ENCODE results near the gene NOL3. TPM values are rescaled to one million over a fixed set of nuclear protein-coding genes. Genes with fewer than 3 reads are reported as not detected.

NOL3 gene
- total RNA-seq, 1 experiment from 2014 or later: 68.0 TPM

DNA sequence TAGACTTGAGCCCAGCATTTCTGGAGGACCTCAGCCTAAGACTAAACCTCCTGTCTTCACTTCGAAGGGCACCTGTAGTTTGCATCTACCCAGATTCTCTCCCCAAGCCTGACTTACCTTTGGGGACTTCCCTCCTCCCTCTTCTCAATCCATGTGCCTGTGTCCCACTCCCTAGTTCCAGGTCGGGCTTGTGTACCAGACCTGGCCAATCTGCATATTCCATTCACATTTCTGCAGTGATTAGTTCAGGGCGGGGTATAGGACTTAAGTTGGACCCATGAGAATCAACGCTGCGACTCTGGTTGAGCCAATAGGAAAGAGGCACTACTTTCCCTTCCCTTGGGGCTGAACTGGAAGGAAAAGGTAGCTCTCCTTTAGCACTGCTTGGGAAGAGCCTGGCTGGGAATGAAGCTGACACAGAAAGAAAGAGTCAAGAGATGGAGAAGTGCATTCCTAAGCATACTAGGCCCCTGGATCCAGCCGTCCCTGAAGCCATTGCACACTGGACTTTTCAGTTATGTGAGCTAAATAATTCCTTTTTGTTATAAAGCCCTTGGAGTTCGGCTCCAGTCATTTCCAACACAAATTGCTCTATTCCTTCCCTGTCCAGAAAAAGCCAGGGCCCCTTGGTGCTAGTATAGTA, 13.1 kb upstream of the NOL3 start:
- no peaks in the 10 kb centered on the region for H3K27me3 ChIP-seq (ENCODE audit: insufficient read depth, low read depth)
- H3K79me2 ChIP-seq (ENCODE audit: low read depth): peaks cover 9% of the 10 kb centered on the region
- H3F3A ChIP-seq (ENCODE audit: insufficient read depth, low read depth): peaks cover 29% of the 10 kb centered on the region; the same call in 1 of the 2 replicates
- POLR2A ChIA-PET (ENCODE audit: unreplicated experiment): interaction anchor here (0.6 kb wide), 1 partner anchor 89 kb away, joined by 5 read pairs; no protein-coding TSS in a partner anchor
- DNase-seq: no peak
- CTCF ChIA-PET: no interaction called here
- H4K20me1 ChIP-seq (ENCODE audit: insufficient read depth): 0 out of 2 replicates have a peak, but pooled peaks cover 3% of the 10 kb centered on the region
- intact Hi-C loops (cut with micrococcal nuclease; ENCODE audit: unreplicated experiment): loop anchor here (5.0 kb wide), 1 partner anchor 45 kb away; no protein-coding TSS in a partner anchor
- H3K4me1 ChIP-seq (replicated peaks; ENCODE audit: insufficient read depth): peaks cover 9% of the 10 kb centered on the region
- no peak overlapping the region for H3K4me3 ChIP-seq
- no peak for TF ChIP-seq CTCF (conservative IDR thresholded peaks at IDR 0.05)
- TF ChIP-seq EZH2 (IDR thresholded peaks at IDR 0.05; ENCODE audit: low read depth): no peak
- no peaks in the 10 kb centered on the region for H3K9me2 ChIP-seq (ENCODE audit: insufficient read depth)
- no peaks in the 10 kb centered on the region for H3K9me3 ChIP-seq (ENCODE audit: insufficient read depth, low read depth)
- H3K36me3 ChIP-seq (ENCODE audit: low read depth): no peaks in the 10 kb centered on the region
- H2AFZ ChIP-seq: no peak overlapping the region
- no peak overlapping the region for H3K27ac ChIP-seq
- no TSS peak for BruUV-seq (replicated peaks)
- H3K4me2 ChIP-seq: no peak overlapping the region

DNA sequence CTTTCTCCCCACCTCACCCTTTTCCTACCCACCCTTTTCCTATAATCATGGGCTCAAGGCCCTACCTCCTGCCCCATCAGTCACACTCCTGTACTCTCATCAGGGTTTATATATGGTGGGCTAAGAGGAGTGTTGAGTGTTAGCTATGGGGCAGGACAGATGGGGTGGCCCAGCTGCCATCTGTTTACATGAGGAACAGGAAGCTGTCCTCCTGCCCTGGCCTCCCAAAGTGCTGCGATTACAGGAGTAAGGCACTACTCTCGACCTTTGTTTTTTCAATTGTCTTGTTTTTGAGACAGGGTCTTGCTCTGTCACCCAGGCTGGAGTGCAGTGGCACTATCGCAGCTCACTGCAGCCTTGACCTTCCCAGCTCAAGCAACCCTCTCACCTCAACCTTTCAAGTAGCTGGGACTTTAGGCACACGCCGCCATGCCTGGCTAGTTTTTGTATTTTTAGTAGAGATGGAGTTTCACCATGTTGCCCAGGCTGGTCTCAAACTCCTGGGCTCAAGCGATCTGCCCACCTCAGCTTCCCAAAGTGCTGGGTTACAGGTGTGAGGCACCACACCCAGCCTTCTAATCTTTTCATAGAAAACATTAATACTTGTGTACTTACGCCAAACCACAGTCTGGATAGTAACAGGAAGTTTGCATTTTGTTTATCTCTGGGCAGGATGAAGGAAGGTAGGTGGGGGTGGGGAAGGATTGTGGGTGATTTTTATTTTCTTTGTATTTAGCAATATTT, 12.3 kb upstream of the NOL3 start:
- H4K20me1 ChIP-seq (ENCODE audit: insufficient read depth): 0 out of 2 replicates have a peak, but pooled peaks cover 3% of the 10 kb centered on the region
- H3K4me1 ChIP-seq (replicated peaks; ENCODE audit: insufficient read depth): peaks cover 9% of the 10 kb centered on the region
- no peaks in the 10 kb centered on the region for H3K36me3 ChIP-seq (ENCODE audit: low read depth)
- POLR2A ChIA-PET (ENCODE audit: unreplicated experiment): interaction anchor here (0.5 to 0.6 kb wide), 4 partner anchors 12 to 88 kb away, joined by 3 to 11 read pairs (median 4); partner anchors contain the start of gene NOL3
- H3K27ac ChIP-seq: 0 out of 2 replicates have a peak overlapping the region, but pooled peaks have one; percentile 60
- no peaks in the 10 kb centered on the region for H3K9me2 ChIP-seq (ENCODE audit: insufficient read depth)
- H3K4me3 ChIP-seq: peak overlapping the region; percentile 66; the same call in 1 of the 2 replicates
- H3K27me3 ChIP-seq (ENCODE audit: insufficient read depth, low read depth): no peaks in the 10 kb centered on the region
- H3F3A ChIP-seq (ENCODE audit: insufficient read depth, low read depth): peaks cover 26% of the 10 kb centered on the region; the same call in 1 of the 2 replicates
- no peak for TF ChIP-seq EZH2 (IDR thresholded peaks at IDR 0.05; ENCODE audit: low read depth)
- CTCF ChIA-PET: no interaction called here
- intact Hi-C loops (cut with micrococcal nuclease; ENCODE audit: unreplicated experiment): loop anchor here (5.0 kb wide), 1 partner anchor 46 kb away; no protein-coding TSS in a partner anchor
- H3K4me2 ChIP-seq: peak overlapping the region; percentile 74
- peaks cover 9% of the 10 kb centered on the region for H3K79me2 ChIP-seq (ENCODE audit: low read depth)
- no peak overlapping the region for H2AFZ ChIP-seq
- BruUV-seq (replicated peaks): no TSS peak
- no peaks in the 10 kb centered on the region for H3K9me3 ChIP-seq (ENCODE audit: insufficient read depth, low read depth)
- no peak for DNase-seq

GRCh38 chr16:67158637-67159600, 11.4 kb upstream of the NOL3 start:
- H2AFZ ChIP-seq: peak overlapping the region; percentile 89
- peak overlapping the region; percentile 74 for H3K4me2 ChIP-seq
- intact Hi-C loops (cut with micrococcal nuclease; ENCODE audit: unreplicated experiment): loop anchor here (5.0 kb wide), 1 partner anchor 47 kb away; no protein-coding TSS in a partner anchor
- DNase-seq: peak; percentile 54 to 81
- H3K4me1 ChIP-seq (replicated peaks; ENCODE audit: insufficient read depth): peaks cover 9% of the 10 kb centered on the region
- TF ChIP-seq EZH2 (IDR thresholded peaks at IDR 0.05; ENCODE audit: low read depth): no peak
- TF ChIP-seq CTCF (conservative IDR thresholded peaks at IDR 0.05): no peak
- CTCF ChIA-PET: interaction anchor here (0.6 to 0.7 kb wide), 2 partner anchors 12 to 88 kb away, joined by 3 to 5 read pairs; partner anchors contain the start of genes FHOD1 and NOL3
- POLR2A ChIA-PET (ENCODE audit: unreplicated experiment): interaction anchor here (0.7 to 1.1 kb wide), 4 partner anchors 12 to 133 kb away, joined by 3 to 8 read pairs (median 4); no protein-coding TSS in a partner anchor
- peak overlapping the region; percentile 60 for H3K27ac ChIP-seq
- 0 out of 2 replicates have a peak, but pooled peaks cover 2% of the 10 kb centered on the region for H4K20me1 ChIP-seq (ENCODE audit: insufficient read depth)
- H3K27me3 ChIP-seq (ENCODE audit: insufficient read depth, low read depth): no peaks in the 10 kb centered on the region
- peak overlapping the region; percentile 66 for H3K4me3 ChIP-seq
- no peaks in the 10 kb centered on the region for H3K36me3 ChIP-seq (ENCODE audit: low read depth)
- TSS peak; percentile 50 for BruUV-seq (replicated peaks)
- no peaks in the 10 kb centered on the region for H3K9me3 ChIP-seq (ENCODE audit: insufficient read depth, low read depth)
- H3K79me2 ChIP-seq (ENCODE audit: low read depth): peaks cover 9% of the 10 kb centered on the region
- H3K9me2 ChIP-seq (ENCODE audit: insufficient read depth): no peaks in the 10 kb centered on the region
- H3F3A ChIP-seq (ENCODE audit: insufficient read depth, low read depth): peaks cover 21% of the 10 kb centered on the region; the same call in 1 of the 2 replicates

All from PC-9 (cell line).